Measurements from ENCODE around the gene ACSBG1.

ACSBG1 gene

GRCh38 chr15:78129077-78129750 lies 105.2 kb downstream of the ACSBG1 start:
- DNase-seq, result no peak

GRCh38 chr15:78127882-78128281 lies 106.5 kb downstream of the ACSBG1 start:
- DNase-seq, result peak in 1 of 3 experiments; percentile 32

GRCh38 chr15:78125267-78125666 lies 109.1 kb downstream of the ACSBG1 start:
- DNase-seq, result no peak

- no peak for DNase-seq
These were observed 113.8 kb downstream of the ACSBG1 start for GRCh38 chr15:78120523-78120922.

Data from NCI-H1417 (cell line).